HepG2 (cell line): ENCODE results near the gene SDK1.

ENCODE experiments used
- CBFB ChIP-seq: sonication (generic); formaldehyde crosslinking; IDR thresholded peaks from 2 replicates; pipeline ENCODE4 v1.4.0; 2020; ENCODE audit warnings: missing genetic modification reagents
- CEBPB ChIP-seq: IDR thresholded peaks from 2 replicates; pipeline ENCODE4 v1.6.1; 2011; ENCODE audit warnings: low read depth, low read length, improper control_type of control experiment, borderline replicate concordance
- DNMT1 ChIP-seq: sonication (generic); formaldehyde crosslinking; IDR thresholded peaks from 2 replicates; pipeline ENCODE4 v1.5.1; 2020; ENCODE audit warnings: mild to moderate bottlenecking, missing genetic modification reagents
- EZH2 ChIP-seq: conservative IDR thresholded peaks from 2 replicates; pipeline ENCODE4 v1.6.1; 2012; ENCODE audit warnings: mild to moderate bottlenecking, low read depth, low read length, moderate library complexity
- FOXA1 ChIP-seq, 2 experiments: fragments of 450-650 bp in 1 of 2; sonication (generic) in 1 of 2; formaldehyde crosslinking in 1 of 2; IDR thresholded peaks; 2 replicates each; pipeline versions ENCODE4 v1.4.0 to v1.6.1; 2016 to 2020; ENCODE audit warnings: missing genetic modification reagents in 1 of 2
- JUND ChIP-seq: sonication (generic); formaldehyde crosslinking; IDR thresholded peaks from 2 replicates; pipeline ENCODE4 v1.8.0; 2022; ENCODE audit warnings: mild to moderate bottlenecking, missing genetic modification reagents
- RAD21 ChIP-seq: fragments of 450-650 bp; formaldehyde crosslinking; IDR thresholded peaks from 2 replicates; pipeline ENCODE4 v1.5.0; 2020; ENCODE audit warnings: mild to moderate bottlenecking
- RBM22 ChIP-seq: fragments of 200-400 bp; formaldehyde crosslinking; optimal IDR thresholded peaks from 2 replicates; pipeline ENCODE3; 2017; ENCODE audit warnings: mild to moderate bottlenecking, low read length, moderate library complexity
- ZNF558 ChIP-seq: sonication (generic); formaldehyde crosslinking; IDR thresholded peaks from 2 replicates; pipeline ENCODE4 v1.9.0; 2022; ENCODE audit warnings: mild to moderate bottlenecking, missing genetic modification reagents, borderline replicate concordance
- ZNF781 ChIP-seq: sonication (generic); formaldehyde crosslinking; IDR thresholded peaks from 2 replicates; pipeline ENCODE4 v1.5.1; 2020; ENCODE audit warnings: borderline replicate concordance, mild to moderate bottlenecking, missing genetic modification reagents; ENCODE audit errors: not compliant biosample characterization
- TF ChIP-seq, protein P1 (sequence below): sonication (generic); formaldehyde crosslinking; IDR thresholded peaks from 2 replicates; pipeline ENCODE4 v1.5.0; 2020; ENCODE audit warnings: mild to moderate bottlenecking, missing genetic modification reagents, moderate library complexity
- TF ChIP-seq, protein P2 (sequence below): sonication (generic); formaldehyde crosslinking; IDR thresholded peaks from 2 replicates; pipeline ENCODE4 v1.5.0; 2020; ENCODE audit warnings: mild to moderate bottlenecking, low read depth, missing genetic modification reagents, borderline replicate concordance
- TF ChIP-seq, protein P3 (sequence below): sonication (generic); formaldehyde crosslinking; IDR thresholded peaks from 2 replicates; pipeline ENCODE4 v1.8.1; 2022; ENCODE audit warnings: low read depth, mild to moderate bottlenecking, missing genetic modification reagents

DNA sequence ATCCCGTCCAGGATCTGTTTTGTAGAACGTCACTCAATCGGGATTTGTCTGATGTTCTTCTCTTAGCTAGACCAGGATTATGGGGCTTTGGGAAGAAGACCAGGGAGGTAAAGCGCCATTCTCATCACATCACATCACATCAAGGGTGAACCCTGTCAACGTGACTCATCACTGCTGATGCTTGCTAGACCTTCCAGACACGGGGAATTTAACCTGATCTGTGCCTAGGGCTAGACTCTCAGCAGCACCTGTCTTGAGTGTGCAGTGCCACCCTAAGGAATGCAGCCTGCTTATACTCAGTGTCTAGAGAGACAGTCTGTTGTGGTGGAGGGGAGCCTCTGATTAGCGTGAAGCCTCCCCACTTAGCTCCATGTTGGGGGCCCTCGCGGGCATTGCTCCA is 702.5 kb downstream of the SDK1 start:
- TF ChIP-seq CEBPB (no peak), RAD21 (CRISPR knock-in tag) (no peak), JUND (no peak), FOXA1 (IDR thresholded peaks at IDR 0.05) (no peak), FOXA1 (CRISPR knock-in tag; IDR thresholded peaks at IDR 0.05) (no peak), CBFB (CRISPR knock-in tag) (no peak), DNMT1 (CRISPR knock-in tag) (no peak), ZNF558 (no peak), RBM22 (no peak), ZNF781 (CRISPR knock-in tag) (no peak), EZH2 (no peak)
- TF ChIP-seq, protein P1, sequence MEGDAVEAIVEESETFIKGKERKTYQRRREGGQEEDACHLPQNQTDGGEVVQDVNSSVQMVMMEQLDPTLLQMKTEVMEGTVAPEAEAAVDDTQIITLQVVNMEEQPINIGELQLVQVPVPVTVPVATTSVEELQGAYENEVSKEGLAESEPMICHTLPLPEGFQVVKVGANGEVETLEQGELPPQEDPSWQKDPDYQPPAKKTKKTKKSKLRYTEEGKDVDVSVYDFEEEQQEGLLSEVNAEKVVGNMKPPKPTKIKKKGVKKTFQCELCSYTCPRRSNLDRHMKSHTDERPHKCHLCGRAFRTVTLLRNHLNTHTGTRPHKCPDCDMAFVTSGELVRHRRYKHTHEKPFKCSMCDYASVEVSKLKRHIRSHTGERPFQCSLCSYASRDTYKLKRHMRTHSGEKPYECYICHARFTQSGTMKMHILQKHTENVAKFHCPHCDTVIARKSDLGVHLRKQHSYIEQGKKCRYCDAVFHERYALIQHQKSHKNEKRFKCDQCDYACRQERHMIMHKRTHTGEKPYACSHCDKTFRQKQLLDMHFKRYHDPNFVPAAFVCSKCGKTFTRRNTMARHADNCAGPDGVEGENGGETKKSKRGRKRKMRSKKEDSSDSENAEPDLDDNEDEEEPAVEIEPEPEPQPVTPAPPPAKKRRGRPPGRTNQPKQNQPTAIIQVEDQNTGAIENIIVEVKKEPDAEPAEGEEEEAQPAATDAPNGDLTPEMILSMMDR = no peak
- TF ChIP-seq, protein P2, sequence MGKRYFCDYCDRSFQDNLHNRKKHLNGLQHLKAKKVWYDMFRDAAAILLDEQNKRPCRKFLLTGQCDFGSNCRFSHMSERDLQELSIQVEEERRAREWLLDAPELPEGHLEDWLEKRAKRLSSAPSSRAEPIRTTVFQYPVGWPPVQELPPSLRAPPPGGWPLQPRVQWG = no peak
- TF ChIP-seq, protein P3, sequence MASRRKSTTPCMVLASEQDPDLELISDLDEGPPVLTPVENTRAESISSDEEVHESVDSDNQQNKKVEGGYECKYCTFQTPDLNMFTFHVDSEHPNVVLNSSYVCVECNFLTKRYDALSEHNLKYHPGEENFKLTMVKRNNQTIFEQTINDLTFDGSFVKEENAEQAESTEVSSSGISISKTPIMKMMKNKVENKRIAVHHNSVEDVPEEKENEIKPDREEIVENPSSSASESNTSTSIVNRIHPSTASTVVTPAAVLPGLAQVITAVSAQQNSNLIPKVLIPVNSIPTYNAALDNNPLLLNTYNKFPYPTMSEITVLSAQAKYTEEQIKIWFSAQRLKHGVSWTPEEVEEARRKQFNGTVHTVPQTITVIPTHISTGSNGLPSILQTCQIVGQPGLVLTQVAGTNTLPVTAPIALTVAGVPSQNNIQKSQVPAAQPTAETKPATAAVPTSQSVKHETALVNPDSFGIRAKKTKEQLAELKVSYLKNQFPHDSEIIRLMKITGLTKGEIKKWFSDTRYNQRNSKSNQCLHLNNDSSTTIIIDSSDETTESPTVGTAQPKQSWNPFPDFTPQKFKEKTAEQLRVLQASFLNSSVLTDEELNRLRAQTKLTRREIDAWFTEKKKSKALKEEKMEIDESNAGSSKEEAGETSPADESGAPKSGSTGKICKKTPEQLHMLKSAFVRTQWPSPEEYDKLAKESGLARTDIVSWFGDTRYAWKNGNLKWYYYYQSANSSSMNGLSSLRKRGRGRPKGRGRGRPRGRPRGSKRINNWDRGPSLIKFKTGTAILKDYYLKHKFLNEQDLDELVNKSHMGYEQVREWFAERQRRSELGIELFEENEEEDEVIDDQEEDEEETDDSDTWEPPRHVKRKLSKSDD (CRISPR knock-in tag) = no peak
